GM19372 (cell line): ENCODE measurements around the gene MARK4.
"Not testable (repeated sequence)": the region's sequence is repeated elsewhere in the genome, so short reads cannot be mapped to it uniquely, and the experiment has no call there.

Source experiments
- ATAC-seq: cut with Tn5 transposase; IDR thresholded peaks from one replicate; pipeline ENCODE4 v1.9.1; 2021; ENCODE audit warnings: mild to moderate bottlenecking, low read depth, moderate library complexity; ENCODE audit not compliant: unreplicated experiment

The MARK4 gene

GRCh38 chr19:45250832-45251451 is at the start of gene MARK4:
Gene MARK4, plus strand, starts transcription at chr19:45251271. Its CDS starts 318 bp downstream, at chr19:45251589.
- no peak for ATAC-seq

GRCh38 chr19:45202637-45203036 is 48.4 kb upstream of the MARK4 start:
- no peak for ATAC-seq

DNA sequence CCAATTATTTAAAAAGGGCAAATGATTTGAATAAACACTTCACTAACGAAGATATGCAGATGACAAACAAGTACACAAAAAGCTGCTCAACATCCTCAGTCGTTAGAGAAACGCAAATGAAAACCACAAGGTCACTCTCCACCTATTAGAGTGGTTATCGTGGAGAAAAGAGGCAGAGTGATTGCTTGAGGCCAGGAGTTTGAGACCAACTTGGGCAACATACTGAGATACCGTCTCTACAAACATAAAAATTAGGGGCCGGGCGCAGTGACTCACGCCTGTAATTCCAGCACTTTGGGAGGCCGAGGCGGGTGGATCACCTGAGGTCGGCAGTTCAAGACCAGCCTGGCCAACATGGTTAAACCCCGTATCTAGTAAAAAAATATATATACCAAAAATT is 45.3 kb upstream of the MARK4 start:
- ATAC-seq, result no peak

DNA sequence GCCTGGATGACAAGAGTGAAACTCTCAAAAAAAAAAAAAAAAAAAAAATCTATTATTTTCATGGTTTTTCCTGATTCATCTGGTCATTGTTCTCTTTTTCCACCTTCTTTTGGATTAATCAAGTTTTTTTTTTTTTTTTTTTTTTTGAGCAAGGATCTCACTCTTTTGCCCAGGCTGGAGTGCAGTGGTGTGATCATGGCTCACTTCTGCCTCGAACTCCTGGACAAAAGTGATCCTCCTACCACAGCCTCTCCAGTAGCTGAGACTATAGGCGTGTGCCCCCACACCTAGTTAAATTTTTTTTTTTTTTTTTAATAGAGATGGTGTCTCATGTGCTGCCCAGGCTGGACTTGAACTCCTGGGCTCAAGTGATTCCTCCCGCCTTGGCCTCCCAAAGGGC is 44.7 kb upstream of the MARK4 start:
- no peak for ATAC-seq

GRCh38 chr19:45211751-45212381 is 39.2 kb upstream of the MARK4 start:
- ATAC-seq, result no peak

DNA sequence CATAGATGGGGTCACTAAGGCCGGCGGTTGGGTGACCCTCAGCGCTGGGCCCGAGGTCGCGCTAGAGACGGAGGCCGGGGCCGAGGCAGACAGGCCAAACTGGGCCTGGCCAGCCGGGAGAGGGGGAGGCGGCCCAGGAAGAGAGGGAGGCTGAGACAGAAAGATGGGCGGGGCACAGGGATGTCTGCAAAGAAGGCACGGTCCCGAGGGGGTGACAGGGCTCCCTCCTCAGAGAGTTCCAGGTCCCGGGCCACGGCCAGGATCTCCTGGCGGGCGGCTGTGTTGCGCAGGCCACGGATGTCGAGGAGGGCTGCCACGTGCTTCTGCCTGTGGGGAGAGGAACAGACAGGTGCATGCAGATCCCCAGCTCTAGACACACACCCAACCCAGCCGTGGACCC is 38.0 kb upstream of the MARK4 start:
- ATAC-seq, result no peak

DNA sequence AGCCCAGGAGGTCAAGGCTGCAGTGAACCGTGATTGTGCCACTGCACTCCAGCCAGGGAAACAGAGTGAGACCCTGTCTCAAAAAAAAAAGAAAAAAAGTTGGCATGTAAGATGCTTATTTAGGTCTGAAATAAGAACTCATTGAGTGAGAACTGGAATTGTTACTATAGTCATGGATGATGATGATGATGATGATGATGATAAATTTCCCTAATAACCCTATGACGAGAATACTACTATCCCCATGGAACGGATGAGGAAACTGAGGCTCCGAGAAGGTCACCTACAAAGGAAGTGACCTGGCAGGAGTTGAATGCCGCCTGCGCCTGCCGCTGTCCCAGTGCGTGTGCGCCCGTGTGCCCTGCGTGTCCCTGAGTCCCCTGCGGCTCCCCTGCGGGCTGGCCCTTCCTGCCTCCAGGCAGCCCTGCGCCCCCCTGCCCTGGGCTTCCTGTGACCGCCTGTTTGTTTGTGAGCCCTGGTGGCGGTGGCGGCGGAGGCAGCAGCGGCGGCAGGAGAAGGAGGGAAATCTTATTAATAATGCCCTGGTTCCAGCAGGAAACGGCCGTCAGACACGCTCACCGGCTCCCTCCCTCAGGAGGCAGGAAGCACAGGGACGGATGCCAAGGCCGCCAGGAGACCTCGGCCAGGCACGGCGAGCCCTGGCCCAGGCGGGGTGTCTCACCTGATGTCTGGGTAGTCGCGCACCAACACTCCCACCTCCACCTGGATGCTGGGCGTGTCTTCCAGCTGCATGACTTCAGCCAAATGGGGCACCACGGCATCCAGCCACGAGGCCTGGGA is 35.5 kb upstream of the MARK4 start:
- no peak for ATAC-seq

DNA sequence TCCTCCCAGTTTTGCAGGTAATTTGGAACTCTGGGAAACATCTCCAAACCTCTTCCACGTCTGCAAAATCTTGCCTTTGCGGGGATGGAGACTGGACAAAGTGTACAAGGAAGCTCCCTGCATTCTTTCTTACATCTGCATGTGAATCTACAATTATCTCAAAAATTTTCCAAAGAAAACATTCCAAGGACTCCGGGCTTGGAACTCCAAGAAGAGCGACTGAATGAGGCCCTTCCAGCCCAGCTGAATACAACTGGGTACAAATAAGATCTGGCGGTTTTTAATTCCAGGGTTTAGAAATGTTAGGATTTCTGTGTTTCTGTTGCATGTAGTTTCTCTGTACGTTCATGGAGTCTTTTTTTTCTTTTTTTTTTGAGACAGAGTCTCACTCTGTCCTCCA is 34.4 kb upstream of the MARK4 start:
- ATAC-seq, result no peak

GRCh38 chr19:45217193-45217956 is 33.7 kb upstream of the MARK4 start:
- ATAC-seq, result no peak

- ATAC-seq, result no peak
Observed at GRCh38 chr19:45217957-45218334, 33.1 kb upstream of the MARK4 start.

DNA sequence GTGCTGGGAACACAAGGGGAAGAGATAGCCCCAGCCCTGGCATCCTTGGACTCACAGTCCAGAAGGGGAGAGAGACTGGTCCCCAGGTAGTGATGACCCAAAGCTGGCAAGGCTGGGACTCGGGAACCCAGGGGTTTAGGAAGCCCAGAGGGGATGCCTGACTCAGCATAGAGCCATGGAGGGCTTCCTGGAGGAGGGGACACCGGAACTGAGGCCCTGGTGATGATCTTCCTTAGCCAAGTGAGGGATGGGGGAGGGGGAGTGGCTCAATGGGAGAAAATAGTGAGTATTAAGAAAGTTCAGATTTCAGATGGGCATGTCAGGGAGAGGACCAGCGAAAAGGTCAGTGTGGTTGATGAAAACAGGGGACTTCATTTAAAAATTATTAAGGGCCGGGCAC is 32.6 kb upstream of the MARK4 start:
- ATAC-seq, result no peak

GRCh38 chr19:45218911-45219743 is 31.9 kb upstream of the MARK4 start:
- no peak for ATAC-seq

GRCh38 chr19:45222724-45223123 is 28.3 kb upstream of the MARK4 start:
- ATAC-seq, result no peak

- no peak for ATAC-seq
Observed at GRCh38 chr19:45223879-45224278, 27.2 kb upstream of the MARK4 start.

GRCh38 chr19:45224645-45225044 is 26.4 kb upstream of the MARK4 start:
- ATAC-seq, result no peak

- not testable (repeated sequence) for ATAC-seq
Observed at GRCh38 chr19:45229056-45229455, 22.0 kb upstream of the MARK4 start.

- ATAC-seq, result no peak
Observed at GRCh38 chr19:45231891-45232290, 19.2 kb upstream of the MARK4 start.

GRCh38 chr19:45234089-45234869 is 16.8 kb upstream of the MARK4 start:
- ATAC-seq, result no peak

DNA sequence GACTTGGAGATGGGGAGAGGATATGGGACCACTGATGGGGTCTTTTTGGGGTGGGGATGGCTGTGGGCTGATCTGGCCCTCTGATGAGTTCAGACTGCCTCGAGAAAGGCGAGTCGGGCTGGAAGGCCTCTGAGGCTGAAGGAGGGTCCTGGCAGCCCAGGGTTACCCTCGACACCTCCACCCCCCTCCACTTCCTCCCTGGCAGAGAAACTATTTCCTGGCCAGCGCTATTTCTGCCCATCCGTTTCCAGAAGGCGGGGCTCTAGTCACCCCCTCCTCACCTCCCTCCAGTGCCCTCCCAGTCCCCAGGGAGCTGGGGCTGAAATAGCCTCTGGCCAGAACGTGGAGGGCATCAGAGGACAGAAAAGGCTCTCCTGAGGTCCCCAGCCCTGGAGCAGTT is 15.6 kb upstream of the MARK4 start:
- ATAC-seq, result no peak
